ENCODE results near the gene BMP10. TPM values are rescaled to one million over a fixed set of nuclear protein-coding genes. Genes with fewer than 3 reads are reported as not detected.

Gene BMP10
- total and polyA plus RNA-seq, 2 of the 8 experiments (the other 6 are each of a cell fraction or from before 2014, with no cell fraction given), result not detected

- no peaks in the 10 kb centered on the region for H3K27me3 ChIP-seq (replicated peaks in 1 of 4; ENCODE audit: control insufficient read depth in 3 of 4, extremely low read depth in 1 of 4, insufficient read depth in 3 of 4, low read length in 3 of 4)
- H3K79me1 ChIP-seq (ENCODE audit: low read depth, low read length), result no peaks in the 10 kb centered on the region
- H4K91ac ChIP-seq (replicated peaks; ENCODE audit: insufficient read length, low read length), result no peak overlapping the region
- no peak overlapping the region for H2BK20ac ChIP-seq (ENCODE audit: low read length)
- H2BK5ac ChIP-seq (ENCODE audit: low read depth, low read length), result no peak overlapping the region
- H3K79me2 ChIP-seq (ENCODE audit: control insufficient read depth in 1 of 2, insufficient read depth in 2 of 2, low read length in 2 of 2), result no peaks in the 10 kb centered on the region
- ChIA-PET POLR2A (ENCODE audit: partially characterized antibody) (no interaction called here), CTCF (ENCODE audit: partially characterized antibody) (interaction anchor here (0.7 to 1.5 kb wide), 4 partner anchors 32 to 136 kb away, joined by 3 to 4 read pairs (median 3); no protein-coding TSS in a partner anchor)
- H3K23me2 ChIP-seq (ENCODE audit: low read depth, low read length), result no peaks in the 10 kb centered on the region; the same call in 1 of the 2 replicates
- no peak overlapping the region for H3K27ac ChIP-seq (ENCODE audit: low read depth, low read length)
- no peak overlapping the region for H3K18ac ChIP-seq (ENCODE audit: extremely low read depth, low read length)
- no peak for TF ChIP-seq ATF2 (IDR thresholded peaks at IDR 0.05; ENCODE audit: low read length)
- no peak overlapping the region for H3K4me3 ChIP-seq (ENCODE audit: extremely low read depth in 1 of 4, insufficient read depth in 2 of 4, low read depth in 3 of 4, low read length in 4 of 4)
- no peak overlapping the region for H3K56ac ChIP-seq (replicated peaks; ENCODE audit: insufficient read length, low read depth, low read length)
- no peaks in the 10 kb centered on the region for H3K4me1 ChIP-seq (replicated peaks in 1 of 4; ENCODE audit: control insufficient read depth in 3 of 4, insufficient read depth in 4 of 4, low read length in 3 of 4)
- no peak overlapping the region for H3K14ac ChIP-seq (ENCODE audit: insufficient read length)
- no peak overlapping the region for H3K23ac ChIP-seq (ENCODE audit: insufficient read length)
- H2BK120ac ChIP-seq (replicated peaks; ENCODE audit: low read depth, low read length), result no peak overlapping the region
- H3K4me2 ChIP-seq (ENCODE audit: insufficient read depth in 1 of 2, low read depth in 2 of 2, low read length in 2 of 2), result no peak overlapping the region
- no peaks in the 10 kb centered on the region for H3K36me3 ChIP-seq (ENCODE audit: control insufficient read depth in 2 of 4, insufficient read depth in 4 of 4, low read length in 3 of 4)
- H4K8ac ChIP-seq (ENCODE audit: extremely low read depth, insufficient read depth, low read length), result no peak overlapping the region
- H3K4ac ChIP-seq (replicated peaks; ENCODE audit: insufficient read length, low read depth, low read length), result no peak overlapping the region
- no peak for FAIRE-seq
- H4K20me1 ChIP-seq (replicated peaks in 1 of 2; ENCODE audit: control insufficient read depth in 1 of 2, insufficient read depth in 2 of 2, low read length in 2 of 2), result no peaks in the 10 kb centered on the region
- H2BK12ac ChIP-seq (ENCODE audit: low read depth, low read length), result no peak overlapping the region
- no peak overlapping the region for H2AFZ ChIP-seq (ENCODE audit: low read length)
- no peak overlapping the region for H2AK5ac ChIP-seq (ENCODE audit: low read depth, low read length)
- no peaks in the 10 kb centered on the region for H3K9me3 ChIP-seq (ENCODE audit: insufficient read depth in 2 of 2, low read depth in 1 of 2, low read length in 1 of 2)
- no peak overlapping the region for H4K5ac ChIP-seq (ENCODE audit: insufficient read length, low read depth, low read length)
- no peak overlapping the region for H2BK15ac ChIP-seq (ENCODE audit: low read length)
- H3K9ac ChIP-seq (replicated peaks in 1 of 4; ENCODE audit: extremely low read depth in 1 of 4, low read depth in 3 of 4, low read length in 3 of 4), result no peak overlapping the region
- no peak for DNase-seq (ENCODE audit: low read depth in 1 of 2, low spot score in 2 of 2)
Measured at GRCh38 chr2:68880213-68880612, 9.0 kb upstream of the BMP10 start.
